Measurements from ENCODE around the gene ATOX1.

Gene ATOX1

DNA sequence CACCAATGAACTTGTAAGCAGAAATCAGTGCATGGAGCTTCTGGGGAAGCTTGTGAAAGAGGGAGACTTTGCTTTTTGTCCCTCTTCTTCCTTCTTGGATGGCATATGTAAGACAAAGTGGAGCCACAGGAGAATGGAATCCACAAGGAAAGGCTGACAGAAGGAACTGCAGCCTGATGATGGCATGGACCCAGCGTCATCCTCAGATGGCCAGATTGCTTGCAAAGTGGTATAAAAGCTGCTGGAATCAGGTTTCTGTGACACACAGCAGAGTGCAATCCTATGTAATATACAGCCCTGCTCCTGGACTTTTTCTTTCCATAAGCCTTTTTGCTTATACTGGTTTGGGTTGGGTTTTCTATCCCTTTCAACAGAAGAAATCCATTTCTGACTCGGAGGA lies 40.3 kb downstream of the ATOX1 start:
- Histone ChIP-seq H2AFZ (ENCODE audit: low read depth) (no peak overlapping the region), H4K20me1 (ENCODE audit: insufficient read depth) (no peaks in the 10 kb centered on the region), H3K27ac (no peak overlapping the region), H3K4me3 (IDR thresholded peaks at IDR 0.05; ENCODE audit: insufficient read depth, low read depth, low read length) (no peak overlapping the region), H3K79me2 (ENCODE audit: insufficient read depth, low read depth) (no peaks in the 10 kb centered on the region), H3K36me3 (ENCODE audit: insufficient read depth) (no peaks in the 10 kb centered on the region), H3K4me1 (ENCODE audit: low read depth, poor library complexity, severe bottlenecking) (peaks cover 33% of the 10 kb centered on the region), H3K9ac (no peak overlapping the region), H3K4me2 (no peak overlapping the region), H3K27me3 (ENCODE audit: insufficient read depth, low read depth) (no peaks in the 10 kb centered on the region)
- TF ChIP-seq, protein P1, sequence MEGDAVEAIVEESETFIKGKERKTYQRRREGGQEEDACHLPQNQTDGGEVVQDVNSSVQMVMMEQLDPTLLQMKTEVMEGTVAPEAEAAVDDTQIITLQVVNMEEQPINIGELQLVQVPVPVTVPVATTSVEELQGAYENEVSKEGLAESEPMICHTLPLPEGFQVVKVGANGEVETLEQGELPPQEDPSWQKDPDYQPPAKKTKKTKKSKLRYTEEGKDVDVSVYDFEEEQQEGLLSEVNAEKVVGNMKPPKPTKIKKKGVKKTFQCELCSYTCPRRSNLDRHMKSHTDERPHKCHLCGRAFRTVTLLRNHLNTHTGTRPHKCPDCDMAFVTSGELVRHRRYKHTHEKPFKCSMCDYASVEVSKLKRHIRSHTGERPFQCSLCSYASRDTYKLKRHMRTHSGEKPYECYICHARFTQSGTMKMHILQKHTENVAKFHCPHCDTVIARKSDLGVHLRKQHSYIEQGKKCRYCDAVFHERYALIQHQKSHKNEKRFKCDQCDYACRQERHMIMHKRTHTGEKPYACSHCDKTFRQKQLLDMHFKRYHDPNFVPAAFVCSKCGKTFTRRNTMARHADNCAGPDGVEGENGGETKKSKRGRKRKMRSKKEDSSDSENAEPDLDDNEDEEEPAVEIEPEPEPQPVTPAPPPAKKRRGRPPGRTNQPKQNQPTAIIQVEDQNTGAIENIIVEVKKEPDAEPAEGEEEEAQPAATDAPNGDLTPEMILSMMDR (conservative IDR thresholded peaks at IDR 0.05; ENCODE audit: low read depth, low read length) = no peak

DNA sequence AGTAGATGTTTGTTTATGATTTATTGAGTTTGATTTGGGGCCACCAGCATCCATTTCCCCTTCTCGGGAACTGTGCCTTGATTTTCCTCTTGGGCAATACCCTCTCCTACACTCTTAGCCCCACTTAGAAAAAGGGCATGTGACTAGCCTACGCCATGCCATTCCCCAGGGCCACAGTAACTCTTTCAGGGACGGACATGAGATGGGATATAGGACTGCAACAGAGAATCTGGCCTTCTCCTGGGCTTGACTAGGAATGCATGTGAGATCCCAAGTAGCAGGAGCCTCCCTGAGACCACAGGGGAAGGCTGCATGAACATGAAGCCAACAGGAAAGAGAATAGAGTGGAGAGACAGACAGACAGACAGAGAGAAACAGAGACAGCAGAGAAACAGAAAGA lies 41.0 kb downstream of the ATOX1 start:
- no peak overlapping the region for H3K4me2 ChIP-seq
- no peak overlapping the region for H3K4me3 ChIP-seq (IDR thresholded peaks at IDR 0.05; ENCODE audit: insufficient read depth, low read depth, low read length)
- no peaks in the 10 kb centered on the region for H3K79me2 ChIP-seq (ENCODE audit: insufficient read depth, low read depth)
- TF ChIP-seq, protein P1 (conservative IDR thresholded peaks at IDR 0.05; ENCODE audit: low read depth, low read length) = no peak
- no peak overlapping the region for H3K9ac ChIP-seq
- H3K4me1 ChIP-seq (ENCODE audit: low read depth, poor library complexity, severe bottlenecking) = peaks cover 26% of the 10 kb centered on the region
- H2AFZ ChIP-seq (ENCODE audit: low read depth) = no peak overlapping the region
- no peaks in the 10 kb centered on the region for H3K36me3 ChIP-seq (ENCODE audit: insufficient read depth)
- H3K27me3 ChIP-seq (ENCODE audit: insufficient read depth, low read depth) = no peaks in the 10 kb centered on the region
- H3K27ac ChIP-seq = no peak overlapping the region
- H4K20me1 ChIP-seq (ENCODE audit: insufficient read depth) = no peaks in the 10 kb centered on the region

DNA sequence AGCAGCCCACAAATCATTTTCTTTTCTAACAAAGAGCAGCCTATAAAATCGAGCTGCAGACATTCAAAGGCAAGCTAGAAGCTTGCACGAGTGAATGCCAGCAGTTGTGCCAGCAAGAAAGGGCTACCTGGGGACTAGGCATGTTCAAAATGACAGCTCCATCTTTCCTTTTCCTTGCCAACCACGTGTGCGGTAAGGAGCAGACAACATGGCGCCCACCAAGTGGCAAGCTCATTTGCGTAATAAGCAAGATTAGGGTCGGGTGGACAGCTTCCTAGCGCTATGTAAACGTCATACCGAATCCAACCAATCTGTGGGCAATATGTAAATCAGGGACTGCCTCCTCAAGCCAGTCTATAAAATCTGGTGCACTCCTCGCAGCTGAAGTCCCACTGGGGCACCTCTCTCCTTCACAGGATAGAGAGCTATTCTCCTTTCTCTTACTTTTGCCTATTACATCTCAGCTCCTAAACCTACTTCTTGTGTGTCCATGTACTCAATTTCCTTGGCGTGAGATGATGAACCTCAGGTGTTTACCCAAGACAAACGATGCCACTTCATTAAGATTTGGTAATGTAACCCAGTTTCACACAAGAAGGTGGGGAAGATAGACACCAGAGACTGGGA lies 49.2 kb downstream of the ATOX1 start:
- Histone ChIP-seq H3K4me2 (no peak overlapping the region), H3K36me3 (ENCODE audit: insufficient read depth) (no peaks in the 10 kb centered on the region), H3K9ac (no peak overlapping the region), H2AFZ (ENCODE audit: low read depth) (no peak overlapping the region), H4K20me1 (ENCODE audit: insufficient read depth) (no peaks in the 10 kb centered on the region), H3K79me2 (ENCODE audit: insufficient read depth, low read depth) (no peaks in the 10 kb centered on the region), H3K4me1 (ENCODE audit: low read depth, poor library complexity, severe bottlenecking) (no peaks in the 10 kb centered on the region), H3K4me3 (IDR thresholded peaks at IDR 0.05; ENCODE audit: insufficient read depth, low read depth, low read length) (no peak overlapping the region), H3K27me3 (ENCODE audit: insufficient read depth, low read depth) (no peaks in the 10 kb centered on the region), H3K27ac (no peak overlapping the region)
- TF ChIP-seq, protein P1 (conservative IDR thresholded peaks at IDR 0.05; ENCODE audit: low read depth, low read length) = no peak

DNA sequence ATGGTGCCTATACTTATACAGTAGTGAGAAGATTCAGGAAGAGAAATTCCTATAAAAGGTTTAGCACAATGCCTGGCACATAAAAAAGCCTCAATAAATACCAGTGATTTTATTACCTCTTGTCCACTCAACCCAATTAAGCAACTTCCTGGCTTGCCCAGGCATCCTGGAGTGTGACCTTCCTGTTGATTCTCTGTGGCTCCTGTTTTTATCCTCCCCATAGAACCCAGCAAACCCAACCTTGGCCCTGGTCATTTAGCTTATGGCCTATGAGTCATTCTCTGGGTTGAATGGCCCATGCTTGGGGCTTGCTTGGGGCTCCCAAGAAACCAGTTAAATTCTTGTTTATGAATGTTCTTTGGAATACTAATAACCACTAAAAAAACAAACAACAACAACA lies 50.3 kb downstream of the ATOX1 start:
- TF ChIP-seq, protein P1 (conservative IDR thresholded peaks at IDR 0.05; ENCODE audit: low read depth, low read length) = no peak
- Histone ChIP-seq H3K36me3 (ENCODE audit: insufficient read depth) (no peaks in the 10 kb centered on the region), H3K79me2 (ENCODE audit: insufficient read depth, low read depth) (no peaks in the 10 kb centered on the region), H2AFZ (ENCODE audit: low read depth) (no peak overlapping the region), H4K20me1 (ENCODE audit: insufficient read depth) (no peaks in the 10 kb centered on the region), H3K4me2 (no peak overlapping the region), H3K4me3 (IDR thresholded peaks at IDR 0.05; ENCODE audit: insufficient read depth, low read depth, low read length) (no peak overlapping the region), H3K4me1 (ENCODE audit: low read depth, poor library complexity, severe bottlenecking) (peaks cover 9% of the 10 kb centered on the region), H3K9ac (no peak overlapping the region), H3K27ac (no peak overlapping the region), H3K27me3 (ENCODE audit: insufficient read depth, low read depth) (no peaks in the 10 kb centered on the region)
